GM12892 (cell line): ENCODE measurements around the gene WEE1.

Experiments
- POLR2A ChIP-seq: IDR thresholded peaks from 2 replicates; pipeline ENCODE4 v1.6.1; 2011; ENCODE audit warnings: low read depth, low read length, control low read depth
- POLR2AphosphoS5 ChIP-seq: IDR thresholded peaks from 2 replicates; pipeline ENCODE4 v1.6.1; 2011; ENCODE audit warnings: low read depth, low read length, control low read depth
- TAF1 ChIP-seq: IDR thresholded peaks from 2 replicates; pipeline ENCODE4 v1.6.1; 2011; ENCODE audit warnings: low read depth, mild to moderate bottlenecking, control low read depth, low read length, borderline replicate concordance

DNA sequence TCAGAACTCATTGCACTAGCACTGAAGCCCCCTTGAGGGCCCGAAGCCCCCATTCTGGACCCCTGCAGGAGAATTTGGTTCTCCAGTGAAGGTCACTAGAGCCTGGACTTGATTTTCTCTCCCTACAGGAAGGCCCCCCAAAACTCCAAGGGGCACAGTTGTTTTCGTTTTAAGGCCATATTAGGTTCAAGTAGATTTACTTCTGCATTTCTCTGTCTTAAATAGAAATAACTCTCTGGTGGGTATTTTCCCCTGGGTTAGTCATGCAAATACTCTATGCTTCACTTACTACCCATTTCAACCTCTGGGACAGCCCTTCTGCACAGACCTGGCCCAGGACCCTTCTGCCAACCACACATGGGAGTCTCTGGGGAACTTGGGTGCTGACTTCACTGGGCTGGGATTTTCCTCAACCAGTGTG, 41.6 kb downstream of the WEE1 start:
- TF ChIP-seq POLR2A: no peak; the same call in 1 of the 2 replicates
- TF ChIP-seq TAF1: no peak
- TF ChIP-seq POLR2AphosphoS5: no peak
